Dedifferentiated amniotic fluid mesenchymal stem cell (primary cell): ENCODE results near the gene HEPACAM2.

Source experiments
- DNase-seq: peaks from one replicate; pipeline ENCODE4 v3.0.0-alpha.2; 2016; ENCODE audit errors: extremely low spot score

HEPACAM2 gene

GRCh38 chr7:93226310-93226709 lies at the start of gene HEPACAM2:
HEPACAM2 (minus strand) TSS chr7:93226469.
- DNase-seq, result no peak

GRCh38 chr7:93265220-93265619 lies 39.0 kb upstream of the HEPACAM2 start:
- no peak for DNase-seq

- DNase-seq, result no peak
These were observed 36.3 kb upstream of the HEPACAM2 start for GRCh38 chr7:93262535-93262934.

- no peak for DNase-seq
These were observed 32.4 kb upstream of the HEPACAM2 start for GRCh38 chr7:93258661-93259060.

GRCh38 chr7:93249491-93250148 lies 23.4 kb upstream of the HEPACAM2 start:
- no peak for DNase-seq

GRCh38 chr7:93245525-93246432 lies 19.5 kb upstream of the HEPACAM2 start:
- peak; percentile 62 for DNase-seq

- no peak for DNase-seq
These were observed 15.8 kb upstream of the HEPACAM2 start for GRCh38 chr7:93242106-93242505.

GRCh38 chr7:93239824-93240223 lies 13.6 kb upstream of the HEPACAM2 start:
- no peak for DNase-seq

- DNase-seq, result no peak
These were observed 12.5 kb upstream of the HEPACAM2 start for GRCh38 chr7:93238748-93239147.

GRCh38 chr7:93238131-93238530 lies 11.9 kb upstream of the HEPACAM2 start:
- no peak for DNase-seq

- DNase-seq, result no peak
These were observed 9.3 kb upstream of the HEPACAM2 start for GRCh38 chr7:93235541-93235940.

- no peak for DNase-seq
These were observed 6.4 kb upstream of the HEPACAM2 start for GRCh38 chr7:93232673-93233018.

- DNase-seq, result peak; percentile 97
These were observed 5.8 kb upstream of the HEPACAM2 start, which contains the start of gene VPS50 for GRCh38 chr7:93231799-93232672. VPS50 (plus strand) TSS chr7:93232366; CDS start chr7:93232468, 102 bp downstream.

- DNase-seq, result no peak
These were observed 5.0 kb upstream of the HEPACAM2 start for GRCh38 chr7:93231259-93231658.

- peak; percentile 71 for DNase-seq
These were observed 2.0 kb upstream of the HEPACAM2 start for GRCh38 chr7:93228302-93228701.

GRCh38 chr7:93219868-93220267 lies 6.4 kb downstream of the HEPACAM2 start:
- no peak for DNase-seq

GRCh38 chr7:93218997-93219827 lies 7.1 kb downstream of the HEPACAM2 start:
- no peak for DNase-seq

GRCh38 chr7:93212881-93213280 lies 13.4 kb downstream of the HEPACAM2 start:
- DNase-seq, result no peak

GRCh38 chr7:93211228-93211818 lies 14.9 kb downstream of the HEPACAM2 start:
- DNase-seq, result no peak

- DNase-seq, result no peak
These were observed 21.2 kb downstream of the HEPACAM2 start for GRCh38 chr7:93205046-93205445.

- DNase-seq, result no peak
These were observed 22.8 kb downstream of the HEPACAM2 start for GRCh38 chr7:93203496-93203895.
